ENCODE data around the gene USP25.

The USP25 gene

GRCh38 chr21:15809065-15809464 lies 79.3 kb downstream of the USP25 start:
- DNase-seq (ENCODE audit: low read depth), result no peak
- TF ChIP-seq, protein P1, sequence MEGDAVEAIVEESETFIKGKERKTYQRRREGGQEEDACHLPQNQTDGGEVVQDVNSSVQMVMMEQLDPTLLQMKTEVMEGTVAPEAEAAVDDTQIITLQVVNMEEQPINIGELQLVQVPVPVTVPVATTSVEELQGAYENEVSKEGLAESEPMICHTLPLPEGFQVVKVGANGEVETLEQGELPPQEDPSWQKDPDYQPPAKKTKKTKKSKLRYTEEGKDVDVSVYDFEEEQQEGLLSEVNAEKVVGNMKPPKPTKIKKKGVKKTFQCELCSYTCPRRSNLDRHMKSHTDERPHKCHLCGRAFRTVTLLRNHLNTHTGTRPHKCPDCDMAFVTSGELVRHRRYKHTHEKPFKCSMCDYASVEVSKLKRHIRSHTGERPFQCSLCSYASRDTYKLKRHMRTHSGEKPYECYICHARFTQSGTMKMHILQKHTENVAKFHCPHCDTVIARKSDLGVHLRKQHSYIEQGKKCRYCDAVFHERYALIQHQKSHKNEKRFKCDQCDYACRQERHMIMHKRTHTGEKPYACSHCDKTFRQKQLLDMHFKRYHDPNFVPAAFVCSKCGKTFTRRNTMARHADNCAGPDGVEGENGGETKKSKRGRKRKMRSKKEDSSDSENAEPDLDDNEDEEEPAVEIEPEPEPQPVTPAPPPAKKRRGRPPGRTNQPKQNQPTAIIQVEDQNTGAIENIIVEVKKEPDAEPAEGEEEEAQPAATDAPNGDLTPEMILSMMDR (IDR thresholded peaks at IDR 0.05; ENCODE audit: control insufficient read depth, insufficient read depth, low read depth, low read length, missing control alignments), result no peak
- H3K4me3 ChIP-seq (ENCODE audit: control insufficient read depth, low read depth, low read length), result no peak overlapping the region

DNA sequence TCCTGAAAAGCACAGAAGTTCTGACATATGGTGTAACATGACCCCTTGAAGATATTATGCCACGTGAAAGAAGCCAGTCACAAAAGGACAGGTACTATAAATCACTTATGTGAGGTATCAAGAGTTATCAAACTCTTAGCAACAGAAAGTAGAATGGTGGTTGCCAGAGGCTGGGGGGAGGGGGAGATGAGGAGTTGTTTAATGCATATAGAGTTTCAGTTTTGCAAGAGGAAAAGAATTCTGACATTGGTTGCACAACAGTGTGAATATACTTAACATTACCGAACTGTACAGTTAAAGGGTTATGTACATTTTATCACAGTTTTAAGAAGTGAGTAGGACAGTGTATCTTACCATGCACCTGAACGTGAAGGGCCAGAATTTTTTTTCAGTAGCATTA lies 80.0 kb downstream of the USP25 start:
- no peak overlapping the region for H3K4me3 ChIP-seq (ENCODE audit: control insufficient read depth, low read depth, low read length)
- no peak for DNase-seq (ENCODE audit: low read depth)
- TF ChIP-seq, protein P1 (IDR thresholded peaks at IDR 0.05; ENCODE audit: control insufficient read depth, insufficient read depth, low read depth, low read length, missing control alignments), result no peak

- DNase-seq (ENCODE audit: low read depth), result no peak
- H3K4me3 ChIP-seq (ENCODE audit: control insufficient read depth, low read depth, low read length), result no peak overlapping the region
- TF ChIP-seq, protein P1 (IDR thresholded peaks at IDR 0.05; ENCODE audit: control insufficient read depth, insufficient read depth, low read depth, low read length, missing control alignments), result no peak
Measured at GRCh38 chr21:15815285-15815684, 85.5 kb downstream of the USP25 start.

DNA sequence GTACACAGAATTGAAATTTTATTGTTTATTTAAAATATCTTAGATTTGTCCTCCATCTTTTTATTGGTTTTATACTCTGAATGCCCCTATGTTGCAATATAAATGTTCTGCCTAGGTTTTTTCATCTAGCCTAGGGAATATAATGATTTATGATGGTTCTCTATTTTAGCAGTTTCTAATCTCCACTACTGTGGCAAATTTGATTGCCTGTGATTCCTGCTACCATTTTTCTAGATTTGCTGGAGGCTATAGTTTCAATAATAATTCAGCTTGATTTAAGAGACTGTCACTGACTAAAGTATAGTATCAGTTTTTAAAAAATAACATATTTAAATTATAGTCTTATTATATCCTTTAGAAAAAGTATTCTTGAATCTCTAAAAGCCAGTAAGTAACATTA lies 90.5 kb downstream of the USP25 start:
- H3K4me3 ChIP-seq (ENCODE audit: control insufficient read depth, low read depth, low read length), result no peak overlapping the region
- no peak for DNase-seq (ENCODE audit: low read depth)
- TF ChIP-seq, protein P1 (IDR thresholded peaks at IDR 0.05; ENCODE audit: control insufficient read depth, insufficient read depth, low read depth, low read length, missing control alignments), result no peak

DNA sequence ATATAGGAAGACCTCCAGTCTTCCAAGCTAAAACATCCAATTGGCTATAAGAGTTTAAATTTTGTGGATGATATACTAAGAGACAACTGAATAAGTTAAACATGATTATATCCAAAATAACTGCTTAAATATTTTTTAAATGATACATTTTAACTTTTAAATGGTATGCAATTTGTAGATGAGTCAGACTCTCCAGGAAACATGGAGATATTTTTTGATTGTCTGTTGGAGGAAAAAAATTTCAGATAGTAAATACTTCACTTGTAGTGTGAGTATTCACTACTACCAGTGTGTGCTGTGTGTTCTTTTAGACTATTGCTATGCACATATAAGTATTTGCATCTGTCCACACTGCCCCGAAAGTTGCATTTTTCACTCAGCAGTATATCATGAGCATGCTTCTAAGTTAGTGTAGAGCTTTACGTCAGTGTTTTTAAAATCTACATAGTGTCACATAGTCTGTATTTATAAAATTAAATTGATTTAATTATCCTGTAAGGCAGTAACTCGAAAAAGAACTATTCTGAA lies 91.1 kb downstream of the USP25 start:
- no peak for DNase-seq (ENCODE audit: low read depth)
- no peak overlapping the region for H3K4me3 ChIP-seq (ENCODE audit: control insufficient read depth, low read depth, low read length)
- TF ChIP-seq, protein P1 (IDR thresholded peaks at IDR 0.05; ENCODE audit: control insufficient read depth, insufficient read depth, low read depth, low read length, missing control alignments), result no peak

GRCh38 chr21:15823486-15824150 lies 93.8 kb downstream of the USP25 start:
- DNase-seq (ENCODE audit: low read depth), result no peak
- TF ChIP-seq, protein P1 (IDR thresholded peaks at IDR 0.05; ENCODE audit: control insufficient read depth, insufficient read depth, low read depth, low read length, missing control alignments), result no peak

More at GRCh38 chr21:15823486-15824150, 93.8 kb downstream of the USP25 start:
- no peak overlapping the region for H3K4me3 ChIP-seq (ENCODE audit: control insufficient read depth, low read depth, low read length)

Data from AG09309 (cell line).